T-helper 17 cell (primary cell): ENCODE results near the gene HEYL. TPM values are rescaled to one million over a fixed set of nuclear protein-coding genes. Genes with fewer than 3 reads are reported as not detected.
A peak's percentile ranks its signal among the peaks of the same experiment; 100 is the strongest.

ENCODE experiments used
- ATAC-seq: fragments of 150-1000 bp; cut with Tn5 transposase; 2 replicates; pipeline ENCODE4 v1.10.0; 2021; ENCODE audit warnings: mild to moderate bottlenecking, moderate library complexity
- DNase-seq, 3 donors: peaks; one replicate each; pipeline versions ENCODE4 v3.0.0 to v3.0.0-alpha.2; 2020 to 2021
- H3K9me3 ChIP-seq: one replicate; pipeline ENCODE4 v1.7.0; 2013; ENCODE audit warnings: low read length, mild to moderate bottlenecking; ENCODE audit not compliant: control insufficient read depth, poor library complexity, severe bottlenecking
- H3K27ac Mint-ChIP-seq: one replicate; pipeline ENCODE4 v1.8.0; 2022; ENCODE audit warnings: mild to moderate bottlenecking, moderate library complexity, mixed read lengths
- H3K27me3 Mint-ChIP-seq: one replicate; pipeline ENCODE4 v1.8.0; 2022; ENCODE audit warnings: mixed read lengths
- H3K36me3 Mint-ChIP-seq: one replicate; pipeline ENCODE4 v1.8.0; 2022; ENCODE audit warnings: low read depth, mixed read lengths
- H3K4me1 Mint-ChIP-seq: one replicate; pipeline ENCODE4 v1.8.0; 2022; ENCODE audit warnings: mild to moderate bottlenecking, mixed read lengths
- H3K4me3 Mint-ChIP-seq: one replicate; pipeline ENCODE4 v1.8.0; 2022; ENCODE audit warnings: mild to moderate bottlenecking, moderate library complexity, mixed read lengths
- total RNA-seq, 4 donors: library from RNA in 2 of 4; stranded (reverse) in 2 of 4; gene quantifications; one replicate each; pipeline ENCODE4 v1.2.3 and lab custom pipeline; 2022 to 2026

HEYL gene
- total RNA-seq, 2 donors from 2014 or later, result 0.10 TPM

- Mint-ChIP-seq H3K27me3 (peaks cover 21% of the 10 kb centered on the region), H3K27ac (no peak overlapping the region), H3K4me1 (peaks cover 8% of the 10 kb centered on the region), H3K4me3 (peak overlapping the region; percentile 9), H3K36me3 (no peaks in the 10 kb centered on the region)
- no peaks in the 10 kb centered on the region for H3K9me3 ChIP-seq
- DNase-seq (peak; percentile 41 to 54 (median 44)), ATAC-seq (peak; percentile 78)
These were observed 18.6 kb upstream of the HEYL start for GRCh38 chr1:39657923-39658485.

DNA sequence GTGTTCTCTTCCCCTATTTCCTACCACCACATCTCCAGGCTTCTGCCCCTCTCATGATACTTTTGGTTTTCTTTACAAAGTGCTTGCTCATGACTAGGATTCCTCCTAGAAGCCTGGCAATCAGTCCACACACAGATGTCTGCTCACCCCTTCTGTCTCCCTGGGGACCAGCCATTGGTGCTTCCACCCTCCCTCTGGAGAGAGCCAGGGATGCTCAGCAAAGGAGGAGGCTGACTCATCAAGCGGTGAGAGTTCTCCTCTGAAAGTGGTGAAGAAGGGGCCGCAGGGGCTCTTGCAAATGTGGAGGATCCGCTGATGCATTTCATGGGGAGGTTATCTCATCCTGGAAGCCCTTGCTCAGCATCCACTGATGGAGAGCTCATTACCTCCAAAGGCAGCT, 18.0 kb upstream of the HEYL start:
- no peak for DNase-seq
- H3K27ac Mint-ChIP-seq, result no peak overlapping the region
- ATAC-seq, result no peak
- H3K4me1 Mint-ChIP-seq, result peaks cover 8% of the 10 kb centered on the region
- H3K27me3 Mint-ChIP-seq, result peaks cover 21% of the 10 kb centered on the region
- no peak overlapping the region for H3K4me3 Mint-ChIP-seq
- H3K36me3 Mint-ChIP-seq, result no peaks in the 10 kb centered on the region
- no peaks in the 10 kb centered on the region for H3K9me3 ChIP-seq

GRCh38 chr1:39656391-39656790, 16.9 kb upstream of the HEYL start:
- Mint-ChIP-seq H3K36me3 (no peaks in the 10 kb centered on the region), H3K4me1 (peaks cover 8% of the 10 kb centered on the region), H3K4me3 (no peak overlapping the region), H3K27ac (no peak overlapping the region), H3K27me3 (peaks cover 21% of the 10 kb centered on the region)
- DNase-seq (no peak), ATAC-seq (no peak)
- H3K9me3 ChIP-seq, result no peaks in the 10 kb centered on the region

GRCh38 chr1:39655578-39656268, 16.3 kb upstream of the HEYL start:
- Mint-ChIP-seq H3K36me3 (no peaks in the 10 kb centered on the region), H3K4me1 (peaks cover 8% of the 10 kb centered on the region), H3K27me3 (peaks cover 21% of the 10 kb centered on the region), H3K27ac (no peak overlapping the region), H3K4me3 (no peak overlapping the region)
- no peak for ATAC-seq
- no peak for DNase-seq
- no peaks in the 10 kb centered on the region for H3K9me3 ChIP-seq

GRCh38 chr1:39654291-39654690, 14.8 kb upstream of the HEYL start:
- peaks cover 8% of the 10 kb centered on the region for H3K4me1 Mint-ChIP-seq
- DNase-seq, result no peak
- H3K36me3 Mint-ChIP-seq, result no peaks in the 10 kb centered on the region
- peaks cover 21% of the 10 kb centered on the region for H3K27me3 Mint-ChIP-seq
- H3K27ac Mint-ChIP-seq, result no peak overlapping the region
- ATAC-seq, result no peak
- no peak overlapping the region for H3K4me3 Mint-ChIP-seq
- no peaks in the 10 kb centered on the region for H3K9me3 ChIP-seq

DNA sequence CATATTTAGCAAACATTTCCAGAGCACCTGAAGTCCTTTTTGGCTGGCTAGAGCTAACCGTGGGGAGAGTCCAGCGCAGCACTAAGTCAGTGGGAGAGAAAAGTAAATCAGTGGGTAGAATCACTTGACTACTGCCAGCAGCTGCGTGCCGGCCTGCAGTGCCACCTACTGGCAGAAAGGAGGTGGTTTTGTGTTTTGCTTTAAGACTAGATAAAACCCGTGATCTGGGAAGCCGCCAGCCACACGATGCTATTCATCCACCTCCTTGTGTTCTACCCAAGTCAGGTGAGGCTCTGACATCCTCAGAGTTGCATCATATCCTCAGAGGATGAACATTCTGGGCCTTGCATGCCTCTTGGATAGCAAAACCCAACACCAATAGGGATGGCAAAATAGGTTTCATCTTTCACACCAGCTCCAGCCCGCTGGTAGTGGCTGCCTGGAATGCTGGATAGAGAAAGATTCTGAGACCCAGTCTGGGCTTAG, 14.1 kb upstream of the HEYL start:
- H3K4me1 Mint-ChIP-seq, result peaks cover 8% of the 10 kb centered on the region
- ATAC-seq (peak; percentile 84), DNase-seq (peak; percentile 46 to 63 (median 48))
- no peak overlapping the region for H3K27ac Mint-ChIP-seq
- H3K9me3 ChIP-seq, result no peaks in the 10 kb centered on the region
- no peak overlapping the region for H3K4me3 Mint-ChIP-seq
- no peaks in the 10 kb centered on the region for H3K36me3 Mint-ChIP-seq
- peaks cover 21% of the 10 kb centered on the region for H3K27me3 Mint-ChIP-seq

GRCh38 chr1:39652554-39652953, 13.1 kb upstream of the HEYL start:
- no peaks in the 10 kb centered on the region for H3K9me3 ChIP-seq
- no peak for DNase-seq
- Mint-ChIP-seq H3K4me3 (no peak overlapping the region), H3K27ac (no peak overlapping the region), H3K27me3 (peaks cover 21% of the 10 kb centered on the region), H3K4me1 (peaks cover 7% of the 10 kb centered on the region), H3K36me3 (no peaks in the 10 kb centered on the region)
- no peak for ATAC-seq

- no peak for DNase-seq
- H3K36me3 Mint-ChIP-seq, result no peaks in the 10 kb centered on the region
- H3K4me1 Mint-ChIP-seq, result peaks cover 7% of the 10 kb centered on the region
- peaks cover 17% of the 10 kb centered on the region for H3K27me3 Mint-ChIP-seq
- no peak overlapping the region for H3K27ac Mint-ChIP-seq
- ATAC-seq, result no peak
- no peak overlapping the region for H3K4me3 Mint-ChIP-seq
- no peaks in the 10 kb centered on the region for H3K9me3 ChIP-seq
These were observed 12.7 kb upstream of the HEYL start for GRCh38 chr1:39652105-39652504.

DNA sequence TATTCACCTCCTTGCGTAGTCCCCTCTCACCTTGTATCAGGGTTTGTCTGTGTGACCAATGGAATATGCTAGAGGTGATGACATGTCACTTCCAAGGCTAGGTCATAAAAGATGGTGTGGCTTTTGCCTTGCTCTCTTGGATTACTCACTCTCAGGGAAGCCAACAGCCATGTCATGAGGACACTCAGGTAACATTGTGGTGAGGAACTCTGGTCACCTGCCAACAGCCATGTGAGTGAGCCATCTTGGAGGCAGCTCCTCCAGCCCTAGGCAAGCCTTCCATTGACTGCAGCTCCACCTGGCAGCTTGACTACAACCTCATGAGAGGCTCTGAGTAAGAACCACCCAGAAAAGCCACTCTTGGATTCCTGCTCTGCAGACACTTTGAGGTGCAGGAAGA, 11.0 kb upstream of the HEYL start:
- Mint-ChIP-seq H3K4me3 (no peak overlapping the region), H3K4me1 (peaks cover 7% of the 10 kb centered on the region), H3K36me3 (no peaks in the 10 kb centered on the region), H3K27ac (no peak overlapping the region), H3K27me3 (peaks cover 11% of the 10 kb centered on the region)
- ATAC-seq (no peak), DNase-seq (no peak)
- H3K9me3 ChIP-seq, result no peaks in the 10 kb centered on the region

- ATAC-seq, result no peak
- H3K9me3 ChIP-seq, result no peaks in the 10 kb centered on the region
- Mint-ChIP-seq H3K36me3 (no peaks in the 10 kb centered on the region), H3K27me3 (peaks cover 11% of the 10 kb centered on the region), H3K4me1 (peaks cover 7% of the 10 kb centered on the region), H3K27ac (no peak overlapping the region), H3K4me3 (no peak overlapping the region)
- DNase-seq, result no peak
These were observed 10.3 kb upstream of the HEYL start for GRCh38 chr1:39649636-39650185.

DNA sequence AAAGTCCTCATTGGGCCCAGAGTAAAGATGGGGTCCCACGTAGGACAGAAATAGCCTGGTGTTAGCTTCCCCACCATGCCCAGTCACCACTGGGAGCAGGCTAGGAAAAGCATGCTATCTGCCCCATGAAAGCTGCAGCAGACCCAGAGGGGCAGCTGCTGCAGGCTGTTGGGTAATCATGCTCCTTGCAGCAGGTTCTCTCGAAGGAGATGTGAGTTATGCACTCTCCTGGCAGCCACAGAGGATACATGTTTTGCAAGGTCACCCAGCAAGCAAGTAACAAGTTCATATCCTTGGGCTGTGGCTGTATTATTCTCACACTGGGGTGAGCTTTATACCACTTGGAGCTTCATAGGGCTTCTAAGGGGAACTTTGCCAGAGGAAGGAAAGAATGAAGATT, 9.1 kb upstream of the HEYL start:
- ATAC-seq, result no peak
- no peak for DNase-seq
- peaks cover 7% of the 10 kb centered on the region for H3K4me1 Mint-ChIP-seq
- no peaks in the 10 kb centered on the region for H3K9me3 ChIP-seq
- H3K4me3 Mint-ChIP-seq, result no peak overlapping the region
- H3K27me3 Mint-ChIP-seq, result peaks cover under 1% of the 10 kb centered on the region
- no peak overlapping the region for H3K27ac Mint-ChIP-seq
- H3K36me3 Mint-ChIP-seq, result no peaks in the 10 kb centered on the region

DNA sequence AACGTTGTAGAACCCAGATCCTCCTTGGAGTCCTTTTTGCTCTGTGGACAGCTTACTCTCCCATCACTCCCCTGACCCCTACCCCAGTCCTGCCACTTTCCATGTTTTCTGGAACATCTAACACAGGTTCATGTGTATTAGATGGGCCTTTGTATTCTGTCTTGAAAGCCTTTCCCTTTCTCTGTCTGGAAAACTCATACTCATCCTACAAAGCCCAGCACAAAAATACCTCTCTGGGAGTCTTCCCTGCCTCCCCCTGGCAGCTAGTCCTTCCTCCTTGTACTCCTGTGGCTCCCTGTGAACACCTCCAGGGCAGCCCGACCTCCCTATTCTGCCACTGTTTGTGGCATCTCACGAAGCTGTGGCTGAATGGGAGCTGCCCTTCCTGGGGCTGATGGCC, 7.8 kb upstream of the HEYL start:
- peaks cover 4% of the 10 kb centered on the region for H3K4me1 Mint-ChIP-seq
- H3K27ac Mint-ChIP-seq, result no peak overlapping the region
- no peak overlapping the region for H3K4me3 Mint-ChIP-seq
- H3K36me3 Mint-ChIP-seq, result no peaks in the 10 kb centered on the region
- H3K27me3 Mint-ChIP-seq, result no peaks in the 10 kb centered on the region
- ATAC-seq (no peak), DNase-seq (no peak)
- no peaks in the 10 kb centered on the region for H3K9me3 ChIP-seq

- DNase-seq (no peak), ATAC-seq (no peak)
- no peak overlapping the region for H3K4me3 Mint-ChIP-seq
- H3K9me3 ChIP-seq, result no peaks in the 10 kb centered on the region
- peaks cover 4% of the 10 kb centered on the region for H3K4me1 Mint-ChIP-seq
- no peaks in the 10 kb centered on the region for H3K36me3 Mint-ChIP-seq
- no peaks in the 10 kb centered on the region for H3K27me3 Mint-ChIP-seq
- H3K27ac Mint-ChIP-seq, result no peak overlapping the region
These were observed 7.0 kb upstream of the HEYL start for GRCh38 chr1:39646232-39647081.
